ENCODE results near the gene ZNF43. TPM values are rescaled to one million over a fixed set of nuclear protein-coding genes. Genes with fewer than 3 reads are reported as not detected.
"Not testable (repeated sequence)": the region's sequence is repeated elsewhere in the genome, so short reads cannot be mapped to it uniquely, and the experiment has no call there.

ZNF43 gene
- total and polyA plus RNA-seq, 2 of the 13 experiments (the other 11 are each of a cell fraction or from before 2014, with no cell fraction given): 2.9 to 8.5 TPM

- H3K4me1 ChIP-seq (ENCODE audit: insufficient read depth, low read length): no peaks in the 10 kb centered on the region
- TF ChIP-seq ATF1 (CRISPR knock-in tag; IDR thresholded peaks at IDR 0.05): no peak
- H3K27ac ChIP-seq (ENCODE audit: extremely low read length, insufficient read depth, low read length): no peak overlapping the region
- CTCF ChIA-PET (ENCODE audit: low intra/inter-chr PET ratio, low total read pairs): no interaction called here
- POLR2A ChIA-PET: no interaction called here
- in situ Hi-C loops (cut with HindIII; ENCODE audit: extremely low pct_ligation_motif_present, low pct_unique_long_range_greater_than_20kb): no loop called here
- no peaks in the 10 kb centered on the region for H3K79me2 ChIP-seq (ENCODE audit: insufficient read depth, low read length)
- peaks cover 68% of the 10 kb centered on the region for H3K9me3 ChIP-seq (ENCODE audit: low read length)
- intact Hi-C loops (cut with micrococcal nuclease; ENCODE audit: unreplicated experiment): no loop called here
- FAIRE-seq (no peak), ATAC-seq (no peak), DNase-seq (ENCODE audit: low spot score) (no peak)
- H3K4me2 ChIP-seq (ENCODE audit: low read depth, low read length): no peak overlapping the region
- H4K20me1 ChIP-seq (ENCODE audit: insufficient read depth, low read length): no peaks in the 10 kb centered on the region
- 0% methylated on average over 2 of the region's 2 CpGs for WGBS (ENCODE audit: low lambda C conversion rate)
- H3K9ac ChIP-seq (ENCODE audit: insufficient read depth, low read depth, low read length): no peak overlapping the region
- BruUV-seq (replicated peaks): no TSS peak
- H3K27me3 ChIP-seq (ENCODE audit: control insufficient read depth in 1 of 2, insufficient read depth in 2 of 2, low read length in 2 of 2): no peaks in the 10 kb centered on the region
- H2AFZ ChIP-seq (ENCODE audit: low read length): no peak overlapping the region
- no peaks in the 10 kb centered on the region for H3K36me3 ChIP-seq (replicated peaks in 1 of 2; ENCODE audit: control insufficient read depth in 1 of 2, insufficient read depth in 2 of 2, low read length in 2 of 2)
- H3K4me3 ChIP-seq (replicated peaks in 1 of 3; ENCODE audit: insufficient read depth in 1 of 3, low read depth in 2 of 3, low read length in 3 of 3): no peak overlapping the region
Measured at GRCh38 chr19:21877976-21878375, 42.0 kb upstream of the ZNF43 start.

GRCh38 chr19:21876608-21877007, 40.6 kb upstream of the ZNF43 start:
- H3K9me3 ChIP-seq (ENCODE audit: low read length): peaks cover 69% of the 10 kb centered on the region
- H3K79me2 ChIP-seq (ENCODE audit: insufficient read depth, low read length); H3K36me3 ChIP-seq (replicated peaks in 1 of 2; ENCODE audit: control insufficient read depth in 1 of 2, insufficient read depth in 2 of 2, low read length in 2 of 2); POLR2A ChIA-PET; H3K9ac ChIP-seq (ENCODE audit: insufficient read depth, low read depth, low read length); H3K4me3 ChIP-seq (replicated peaks in 1 of 3; ENCODE audit: insufficient read depth in 1 of 3, low read depth in 2 of 3, low read length in 3 of 3); H3K4me1 ChIP-seq (ENCODE audit: insufficient read depth, low read length); CTCF ChIA-PET (ENCODE audit: low intra/inter-chr PET ratio, low total read pairs); H2AFZ ChIP-seq (ENCODE audit: low read length); DNase-seq (ENCODE audit: low spot score); in situ Hi-C loops (cut with HindIII; ENCODE audit: extremely low pct_ligation_motif_present, low pct_unique_long_range_greater_than_20kb); H3K27ac ChIP-seq (ENCODE audit: extremely low read length, insufficient read depth, low read length); FAIRE-seq; intact Hi-C loops (cut with micrococcal nuclease; ENCODE audit: unreplicated experiment); H3K27me3 ChIP-seq (ENCODE audit: control insufficient read depth in 1 of 2, insufficient read depth in 2 of 2, low read length in 2 of 2); H3K4me2 ChIP-seq (ENCODE audit: low read depth, low read length); BruUV-seq (replicated peaks); ATAC-seq; H4K20me1 ChIP-seq (ENCODE audit: insufficient read depth, low read length): not testable (repeated sequence)
- 13% methylated on average over 6 of the region's 7 CpGs for WGBS (ENCODE audit: low lambda C conversion rate)

GRCh38 chr19:21856773-21857514, 21.0 kb upstream of the ZNF43 start:
- Histone ChIP-seq H3K9ac (ENCODE audit: insufficient read depth, low read depth, low read length) (no peak overlapping the region), H3K27ac (ENCODE audit: extremely low read length, insufficient read depth, low read length) (no peak overlapping the region), H3K36me3 (replicated peaks in 1 of 2; ENCODE audit: control insufficient read depth in 1 of 2, insufficient read depth in 2 of 2, low read length in 2 of 2) (no peaks in the 10 kb centered on the region), H3K4me3 (replicated peaks in 1 of 3; ENCODE audit: insufficient read depth in 1 of 3, low read depth in 2 of 3, low read length in 3 of 3) (no peak overlapping the region), H3K9me3 (ENCODE audit: low read length) (peaks cover 61% of the 10 kb centered on the region), H3K4me2 (ENCODE audit: low read depth, low read length) (no peak overlapping the region), H3K27me3 (ENCODE audit: control insufficient read depth in 1 of 2, insufficient read depth in 2 of 2, low read length in 2 of 2) (no peaks in the 10 kb centered on the region; a peak in 1 of 5 replicates), H4K20me1 (ENCODE audit: insufficient read depth, low read length) (no peaks in the 10 kb centered on the region), H2AFZ (ENCODE audit: low read length) (no peak overlapping the region), H3K79me2 (ENCODE audit: insufficient read depth, low read length) (no peaks in the 10 kb centered on the region), H3K4me1 (ENCODE audit: insufficient read depth, low read length) (no peaks in the 10 kb centered on the region)
- TF ChIP-seq THRA (CRISPR knock-in tag; IDR thresholded peaks at IDR 0.05; ENCODE audit: borderline replicate concordance) (no peak), SP140L (CRISPR knock-in tag; IDR thresholded peaks at IDR 0.05; ENCODE audit: borderline replicate concordance) (no peak), SP5 (CRISPR knock-in tag; IDR thresholded peaks at IDR 0.05; ENCODE audit: borderline replicate concordance, low read depth) (no peak), CREBL2 (CRISPR knock-in tag; IDR thresholded peaks at IDR 0.05; ENCODE audit: borderline replicate concordance) (no peak)
- DNase-seq (ENCODE audit: low spot score) (no peak), ATAC-seq (no peak), FAIRE-seq (no peak)
- WGBS (ENCODE audit: low lambda C conversion rate): 13% methylated on average over 8 of the region's 9 CpGs
- ChIA-PET POLR2A (no interaction called here), CTCF (ENCODE audit: low intra/inter-chr PET ratio, low total read pairs) (no interaction called here)
- intact Hi-C loops (cut with micrococcal nuclease; ENCODE audit: unreplicated experiment): no loop called here
- in situ Hi-C loops (cut with HindIII; ENCODE audit: extremely low pct_ligation_motif_present, low pct_unique_long_range_greater_than_20kb): no loop called here
- BruUV-seq (replicated peaks): no TSS peak
